ENCODE data around the gene VGF. TPM values are rescaled to one million over a fixed set of nuclear protein-coding genes. Genes with fewer than 3 reads are reported as not detected.

The VGF gene
- total RNA-seq, 1 experiment from 2014 or later, result 1.2 TPM

DNA sequence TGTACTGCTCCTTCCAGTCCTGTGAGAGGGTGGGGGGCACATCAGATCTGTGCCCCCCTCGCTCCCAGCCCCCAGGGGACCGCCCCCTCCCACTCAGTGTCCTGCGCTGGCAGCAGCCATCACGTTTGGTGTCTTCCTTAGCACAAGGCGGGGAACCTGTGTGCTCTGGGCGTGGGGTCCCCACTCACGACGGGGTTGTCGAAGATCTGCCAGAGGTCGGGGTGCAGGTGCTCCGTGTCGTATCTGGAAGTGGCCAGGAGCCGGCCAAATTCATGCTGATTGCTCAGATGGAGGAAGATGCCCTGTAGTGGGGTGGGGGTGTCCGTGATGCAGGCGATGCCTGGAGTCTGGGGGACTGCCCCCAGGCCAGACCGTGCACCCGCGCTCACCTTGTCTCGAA lies 44.8 kb upstream of the VGF start:
- H3K27me3 Mint-ChIP-seq (ENCODE audit: insufficient read depth, unreplicated experiment), result no peaks in the 10 kb centered on the region
- intact Hi-C loops (cut with micrococcal nuclease; ENCODE audit: unreplicated experiment), result no loop called here
- Histone ChIP-seq H3K27me3 (replicated peaks; ENCODE audit: control insufficient read depth, insufficient read depth, low read length) (no peaks in the 10 kb centered on the region), H3K36me3 (ENCODE audit: control insufficient read depth, insufficient read depth, low read length) (peaks cover 4% of the 10 kb centered on the region), H3K4me1 (no peaks in the 10 kb centered on the region), H3K9me3 (no peaks in the 10 kb centered on the region), H3K4me3 (ENCODE audit: low read depth, low read length) (no peak overlapping the region)
- no peak overlapping the region for H3K4me3 Mint-ChIP-seq (ENCODE audit: unreplicated experiment)
- DNase-seq, result no peak
- H3K4me1 Mint-ChIP-seq (ENCODE audit: low read depth, unreplicated experiment), result no peaks in the 10 kb centered on the region
- CTCF ChIA-PET, result no interaction called here
- H3K36me3 Mint-ChIP-seq (ENCODE audit: insufficient read depth, unreplicated experiment), result peaks cover 51% of the 10 kb centered on the region
- no peak overlapping the region for H3K27ac Mint-ChIP-seq (ENCODE audit: unreplicated experiment)
- TF ChIP-seq, protein P1, sequence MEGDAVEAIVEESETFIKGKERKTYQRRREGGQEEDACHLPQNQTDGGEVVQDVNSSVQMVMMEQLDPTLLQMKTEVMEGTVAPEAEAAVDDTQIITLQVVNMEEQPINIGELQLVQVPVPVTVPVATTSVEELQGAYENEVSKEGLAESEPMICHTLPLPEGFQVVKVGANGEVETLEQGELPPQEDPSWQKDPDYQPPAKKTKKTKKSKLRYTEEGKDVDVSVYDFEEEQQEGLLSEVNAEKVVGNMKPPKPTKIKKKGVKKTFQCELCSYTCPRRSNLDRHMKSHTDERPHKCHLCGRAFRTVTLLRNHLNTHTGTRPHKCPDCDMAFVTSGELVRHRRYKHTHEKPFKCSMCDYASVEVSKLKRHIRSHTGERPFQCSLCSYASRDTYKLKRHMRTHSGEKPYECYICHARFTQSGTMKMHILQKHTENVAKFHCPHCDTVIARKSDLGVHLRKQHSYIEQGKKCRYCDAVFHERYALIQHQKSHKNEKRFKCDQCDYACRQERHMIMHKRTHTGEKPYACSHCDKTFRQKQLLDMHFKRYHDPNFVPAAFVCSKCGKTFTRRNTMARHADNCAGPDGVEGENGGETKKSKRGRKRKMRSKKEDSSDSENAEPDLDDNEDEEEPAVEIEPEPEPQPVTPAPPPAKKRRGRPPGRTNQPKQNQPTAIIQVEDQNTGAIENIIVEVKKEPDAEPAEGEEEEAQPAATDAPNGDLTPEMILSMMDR (IDR thresholded peaks at IDR 0.05; ENCODE audit: insufficient read depth in 1 of 2, low read depth in 1 of 2, low read length in 1 of 2, severe bottlenecking in 1 of 2, unreplicated experiment in 1 of 2), result no peak
- POLR2A ChIA-PET, result no interaction called here
- BruUV-seq (replicated peaks), result no TSS peak
- H3K9me3 Mint-ChIP-seq (ENCODE audit: unreplicated experiment), result no peaks in the 10 kb centered on the region

DNA sequence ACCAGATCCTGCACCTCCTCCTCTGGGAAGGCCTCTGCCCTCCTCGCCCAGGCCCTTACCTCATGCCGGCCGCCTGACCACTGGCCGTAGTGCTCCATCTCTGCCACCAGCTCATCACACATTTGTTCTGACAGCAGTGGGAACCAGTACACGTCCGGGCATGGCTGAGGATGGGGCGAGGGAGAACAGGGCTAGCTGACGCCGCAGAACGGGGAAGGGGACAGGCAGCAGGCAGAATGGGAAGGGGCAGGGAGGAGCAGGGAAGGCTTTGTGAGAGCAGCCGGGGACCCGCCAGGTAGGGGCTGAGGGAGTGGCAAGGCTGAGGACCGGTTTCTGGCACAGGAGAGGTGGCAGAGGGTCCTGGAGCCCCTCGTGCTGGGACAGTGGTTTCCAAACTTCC lies 43.4 kb upstream of the VGF start:
- no peak overlapping the region for H3K4me3 ChIP-seq (ENCODE audit: low read depth, low read length)
- POLR2A ChIA-PET, result no interaction called here

DNA sequence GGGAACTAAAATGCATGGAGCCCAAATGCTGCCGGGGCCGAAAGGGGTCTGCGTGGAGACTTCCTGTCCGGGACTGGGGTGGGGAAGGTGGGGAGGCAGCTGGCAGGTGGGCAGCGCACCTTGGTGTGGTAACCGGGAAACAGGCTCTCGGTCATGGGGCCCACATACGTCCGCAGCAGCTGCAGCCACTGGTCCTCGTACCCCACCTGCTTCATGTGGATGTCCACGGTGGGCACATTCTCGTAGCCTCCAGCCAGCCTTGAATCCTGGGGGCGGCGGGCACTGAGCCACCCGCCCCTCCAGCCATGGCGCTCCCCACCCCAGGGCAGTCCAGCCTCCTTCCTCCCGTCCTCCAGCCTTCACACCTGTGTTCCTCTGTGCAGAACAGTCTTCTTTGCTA lies 42.1 kb upstream of the VGF start:
- Histone ChIP-seq H3K9me3 (no peaks in the 10 kb centered on the region), H3K4me3 (ENCODE audit: low read depth, low read length) (no peak overlapping the region), H3K27me3 (replicated peaks; ENCODE audit: control insufficient read depth, insufficient read depth, low read length) (no peaks in the 10 kb centered on the region), H3K4me1 (no peaks in the 10 kb centered on the region), H3K36me3 (ENCODE audit: control insufficient read depth, insufficient read depth, low read length) (peaks cover 1% of the 10 kb centered on the region; the same call in 1 of the 2 replicates)
- Mint-ChIP-seq H3K4me1 (ENCODE audit: low read depth, unreplicated experiment) (no peaks in the 10 kb centered on the region), H3K4me3 (ENCODE audit: unreplicated experiment) (no peak overlapping the region), H3K36me3 (ENCODE audit: insufficient read depth, unreplicated experiment) (peaks cover 36% of the 10 kb centered on the region), H3K9me3 (ENCODE audit: unreplicated experiment) (no peaks in the 10 kb centered on the region), H3K27ac (ENCODE audit: unreplicated experiment) (no peak overlapping the region), H3K27me3 (ENCODE audit: insufficient read depth, unreplicated experiment) (no peaks in the 10 kb centered on the region)
- CTCF ChIA-PET, result no interaction called here
- POLR2A ChIA-PET, result no interaction called here
- no peak for DNase-seq
- no TSS peak for BruUV-seq (replicated peaks)
- TF ChIP-seq, protein P1 (IDR thresholded peaks at IDR 0.05; ENCODE audit: insufficient read depth in 1 of 2, low read depth in 1 of 2, low read length in 1 of 2, severe bottlenecking in 1 of 2, unreplicated experiment in 1 of 2), result no peak
- intact Hi-C loops (cut with micrococcal nuclease; ENCODE audit: unreplicated experiment), result no loop called here

More for the DNA sequence above, 43.4 kb upstream of the VGF start:
- Mint-ChIP-seq H3K36me3 (ENCODE audit: insufficient read depth, unreplicated experiment) (peaks cover 38% of the 10 kb centered on the region), H3K9me3 (ENCODE audit: unreplicated experiment) (no peaks in the 10 kb centered on the region), H3K27me3 (ENCODE audit: insufficient read depth, unreplicated experiment) (no peaks in the 10 kb centered on the region), H3K4me1 (ENCODE audit: low read depth, unreplicated experiment) (no peaks in the 10 kb centered on the region), H3K4me3 (ENCODE audit: unreplicated experiment) (no peak overlapping the region), H3K27ac (ENCODE audit: unreplicated experiment) (no peak overlapping the region)
- H3K4me1 ChIP-seq, result no peaks in the 10 kb centered on the region
- H3K9me3 ChIP-seq, result no peaks in the 10 kb centered on the region
- no peaks in the 10 kb centered on the region for H3K27me3 ChIP-seq (replicated peaks; ENCODE audit: control insufficient read depth, insufficient read depth, low read length)
- TF ChIP-seq, protein P1 (IDR thresholded peaks at IDR 0.05; ENCODE audit: insufficient read depth in 1 of 2, low read depth in 1 of 2, low read length in 1 of 2, severe bottlenecking in 1 of 2, unreplicated experiment in 1 of 2), result no peak
- CTCF ChIA-PET, result interaction anchor here (0.8 kb wide), 1 partner anchor 9 kb away, joined by 3 read pairs; the partner anchor contains the start of gene ZNHIT1
- DNase-seq, result no peak
- intact Hi-C loops (cut with micrococcal nuclease; ENCODE audit: unreplicated experiment), result no loop called here
- no TSS peak for BruUV-seq (replicated peaks)
- H3K36me3 ChIP-seq (ENCODE audit: control insufficient read depth, insufficient read depth, low read length), result peaks cover 1% of the 10 kb centered on the region; the same call in 1 of the 2 replicates

Measured in Caco-2 (cell line).